Right lobe of liver (tissue), 4 donors: Measurements from ENCODE around the gene PSMD6.

Experiments used
- POLR2A ChIP-seq: fragments of 450-650 bp; IDR thresholded peaks from one replicate; pipeline ENCODE4 v1.6.1; 2017; ENCODE audit warnings: antibody characterized with exemption, mild to moderate bottlenecking
- TF ChIP-seq, protein P1 (sequence below), 4 donors: fragments of 200-600 bp in 3 of 4; fragments of 450-650 bp in 1 of 4; IDR thresholded peaks; one replicate each; pipeline versions ENCODE4 v1.5.1 to v1.8.0; 2016 to 2022; ENCODE audit warnings: antibody characterized with exemption in 4 of 4, mild to moderate bottlenecking in 2 of 4
- donor health status: DM: no; HTN: no; CAD: no.
- donor health status: DM: no; HTN: no; CAD: no.
- donor health status: DM: no; HTN: yes; CAD: no.

DNA sequence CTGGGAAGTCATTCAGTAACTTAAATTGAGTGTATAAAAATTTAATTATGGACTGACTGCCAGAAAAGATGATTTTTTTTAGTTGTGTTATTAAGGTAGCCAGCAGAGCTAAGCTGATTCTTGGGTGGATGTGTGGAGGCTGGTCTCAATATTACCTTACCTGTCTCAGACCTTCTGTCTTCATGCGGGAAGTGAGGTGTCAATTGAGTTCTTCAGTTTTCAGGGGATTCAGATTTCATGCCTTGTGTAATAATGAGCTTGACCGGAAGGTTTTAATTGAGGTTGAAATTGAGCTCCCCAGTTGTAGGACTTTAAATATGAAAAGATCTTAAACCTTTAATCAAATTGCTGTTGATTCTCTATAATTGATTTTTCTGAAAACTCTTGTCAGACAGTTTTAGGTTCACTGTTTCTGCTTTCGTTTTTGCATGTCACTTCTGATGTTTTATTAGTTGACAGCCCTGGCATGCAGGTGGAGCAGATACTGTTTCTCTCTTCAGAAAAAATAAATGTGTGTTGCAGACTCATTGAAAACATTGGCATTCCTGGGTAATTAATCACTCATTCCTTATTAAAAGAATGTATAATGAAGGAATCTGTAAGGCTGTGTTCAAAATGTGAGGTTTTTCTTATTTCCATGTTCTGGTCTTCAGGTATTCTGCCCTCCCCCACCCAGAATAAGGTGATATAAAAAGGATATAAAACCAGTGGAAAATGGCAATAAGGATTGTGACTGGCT is 54.5 kb downstream of the PSMD6 start:
- no peak for TF ChIP-seq POLR2A
- TF ChIP-seq, protein P1, sequence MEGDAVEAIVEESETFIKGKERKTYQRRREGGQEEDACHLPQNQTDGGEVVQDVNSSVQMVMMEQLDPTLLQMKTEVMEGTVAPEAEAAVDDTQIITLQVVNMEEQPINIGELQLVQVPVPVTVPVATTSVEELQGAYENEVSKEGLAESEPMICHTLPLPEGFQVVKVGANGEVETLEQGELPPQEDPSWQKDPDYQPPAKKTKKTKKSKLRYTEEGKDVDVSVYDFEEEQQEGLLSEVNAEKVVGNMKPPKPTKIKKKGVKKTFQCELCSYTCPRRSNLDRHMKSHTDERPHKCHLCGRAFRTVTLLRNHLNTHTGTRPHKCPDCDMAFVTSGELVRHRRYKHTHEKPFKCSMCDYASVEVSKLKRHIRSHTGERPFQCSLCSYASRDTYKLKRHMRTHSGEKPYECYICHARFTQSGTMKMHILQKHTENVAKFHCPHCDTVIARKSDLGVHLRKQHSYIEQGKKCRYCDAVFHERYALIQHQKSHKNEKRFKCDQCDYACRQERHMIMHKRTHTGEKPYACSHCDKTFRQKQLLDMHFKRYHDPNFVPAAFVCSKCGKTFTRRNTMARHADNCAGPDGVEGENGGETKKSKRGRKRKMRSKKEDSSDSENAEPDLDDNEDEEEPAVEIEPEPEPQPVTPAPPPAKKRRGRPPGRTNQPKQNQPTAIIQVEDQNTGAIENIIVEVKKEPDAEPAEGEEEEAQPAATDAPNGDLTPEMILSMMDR (IDR thresholded peaks at IDR 0.05): no peak
